ENCODE results near the gene TIRAP. TPM values are rescaled to one million over a fixed set of nuclear protein-coding genes. Genes with fewer than 3 reads are reported as not detected.

TIRAP gene
- polyA plus RNA-seq, 1 experiment = 7.2 TPM

DNA sequence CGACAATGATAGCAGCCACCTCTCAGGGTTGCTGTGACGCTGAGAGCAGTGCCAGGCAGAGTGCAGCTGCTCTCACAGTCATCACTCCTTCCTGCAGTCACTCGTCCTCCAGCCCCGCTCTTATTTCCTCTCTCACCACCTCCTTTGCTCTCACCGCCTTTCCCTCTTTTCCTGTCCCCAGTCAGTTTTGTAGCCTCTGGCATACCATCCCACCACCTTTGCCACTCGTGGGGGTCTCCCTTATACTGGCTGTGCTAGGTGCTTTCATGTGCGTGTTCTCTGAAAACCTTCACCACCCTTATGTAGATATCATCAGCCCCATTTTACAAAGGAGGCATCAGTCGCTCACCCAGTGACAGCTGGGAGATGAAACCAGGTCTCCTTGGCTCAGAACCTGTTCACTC is 53.2 kb downstream of the TIRAP start:
- TF ChIP-seq, protein P1, sequence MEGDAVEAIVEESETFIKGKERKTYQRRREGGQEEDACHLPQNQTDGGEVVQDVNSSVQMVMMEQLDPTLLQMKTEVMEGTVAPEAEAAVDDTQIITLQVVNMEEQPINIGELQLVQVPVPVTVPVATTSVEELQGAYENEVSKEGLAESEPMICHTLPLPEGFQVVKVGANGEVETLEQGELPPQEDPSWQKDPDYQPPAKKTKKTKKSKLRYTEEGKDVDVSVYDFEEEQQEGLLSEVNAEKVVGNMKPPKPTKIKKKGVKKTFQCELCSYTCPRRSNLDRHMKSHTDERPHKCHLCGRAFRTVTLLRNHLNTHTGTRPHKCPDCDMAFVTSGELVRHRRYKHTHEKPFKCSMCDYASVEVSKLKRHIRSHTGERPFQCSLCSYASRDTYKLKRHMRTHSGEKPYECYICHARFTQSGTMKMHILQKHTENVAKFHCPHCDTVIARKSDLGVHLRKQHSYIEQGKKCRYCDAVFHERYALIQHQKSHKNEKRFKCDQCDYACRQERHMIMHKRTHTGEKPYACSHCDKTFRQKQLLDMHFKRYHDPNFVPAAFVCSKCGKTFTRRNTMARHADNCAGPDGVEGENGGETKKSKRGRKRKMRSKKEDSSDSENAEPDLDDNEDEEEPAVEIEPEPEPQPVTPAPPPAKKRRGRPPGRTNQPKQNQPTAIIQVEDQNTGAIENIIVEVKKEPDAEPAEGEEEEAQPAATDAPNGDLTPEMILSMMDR (IDR thresholded peaks at IDR 0.05; ENCODE audit: insufficient read depth, low read depth, low read length) = no peak
- CTCF ChIA-PET = interaction anchor here (4.0 kb wide), 1 partner anchor 26 kb away, joined by 17 read pairs; no protein-coding TSS in a partner anchor
- Histone ChIP-seq H3K4me3 (ENCODE audit: low read depth, low read length) (no peak overlapping the region), H3K36me3 (ENCODE audit: control insufficient read depth, insufficient read depth, low read length) (no peaks in the 10 kb centered on the region), H3K27me3 (ENCODE audit: control insufficient read depth, insufficient read depth, low read length) (no peaks in the 10 kb centered on the region)
- POLR2A ChIA-PET = no interaction called here
- no peak for DNase-seq (ENCODE audit: low read depth)

DNA sequence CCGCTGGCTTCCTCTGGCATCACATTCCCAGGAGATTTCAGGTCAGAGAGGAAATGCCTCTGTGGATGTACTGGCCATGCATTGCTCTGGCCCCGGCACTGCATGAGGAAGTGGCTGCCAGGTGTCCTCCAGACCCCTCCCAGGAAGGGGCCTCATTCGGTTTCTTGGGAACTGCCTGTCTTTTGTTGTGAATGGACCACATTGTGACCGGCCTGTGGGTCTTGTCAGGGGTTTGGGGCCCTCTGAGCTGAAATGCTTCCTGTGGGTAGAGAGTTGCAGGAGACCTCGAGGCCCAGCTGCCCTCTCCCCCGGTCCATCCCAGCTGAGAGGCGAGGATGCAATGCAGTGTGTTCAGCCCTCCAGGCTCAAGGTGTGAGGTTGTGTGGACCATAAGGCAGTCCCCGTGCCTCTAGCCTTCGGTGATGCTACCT is 53.8 kb downstream of the TIRAP start:
- ChIA-PET CTCF (interaction anchor here (4.0 kb wide), 1 partner anchor 26 kb away, joined by 17 read pairs; no protein-coding TSS in a partner anchor), POLR2A (no interaction called here)
- H3K27me3 ChIP-seq (ENCODE audit: control insufficient read depth, insufficient read depth, low read length) = no peaks in the 10 kb centered on the region
- TF ChIP-seq, protein P1 (IDR thresholded peaks at IDR 0.05; ENCODE audit: insufficient read depth, low read depth, low read length) = no peak
- H3K36me3 ChIP-seq (ENCODE audit: control insufficient read depth, insufficient read depth, low read length) = no peaks in the 10 kb centered on the region
- no peak overlapping the region for H3K4me3 ChIP-seq (ENCODE audit: low read depth, low read length)
- no peak for DNase-seq (ENCODE audit: low read depth)

DNA sequence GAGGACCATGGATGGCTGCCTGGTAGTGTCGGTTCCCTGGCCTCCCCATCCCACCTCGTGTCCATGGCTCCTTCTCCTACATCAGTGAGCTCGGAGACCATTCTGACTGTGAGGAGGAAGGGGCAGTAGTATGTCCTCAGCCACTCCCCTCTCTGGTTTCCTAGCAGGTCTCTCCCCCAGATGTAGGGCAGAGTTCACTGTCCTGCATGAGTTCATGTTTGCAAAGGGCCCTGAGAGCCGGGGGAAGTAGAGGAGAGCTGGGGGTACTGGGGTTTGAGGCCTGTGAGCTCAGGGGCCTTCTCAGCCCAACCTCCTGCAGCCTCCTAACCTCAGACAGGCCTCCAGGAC is 54.2 kb downstream of the TIRAP start:
- no peak overlapping the region for H3K4me3 ChIP-seq (ENCODE audit: low read depth, low read length)
- H3K36me3 ChIP-seq (ENCODE audit: control insufficient read depth, insufficient read depth, low read length) = no peaks in the 10 kb centered on the region
- H3K27me3 ChIP-seq (ENCODE audit: control insufficient read depth, insufficient read depth, low read length) = no peaks in the 10 kb centered on the region
- POLR2A ChIA-PET = no interaction called here
- no peak for DNase-seq (ENCODE audit: low read depth)
- CTCF ChIA-PET = interaction anchor here (0.6 to 4.0 kb wide), 2 partner anchors 27 to 57 kb away, joined by 3 to 17 read pairs; no protein-coding TSS in a partner anchor
- TF ChIP-seq, protein P1 (IDR thresholded peaks at IDR 0.05; ENCODE audit: insufficient read depth, low read depth, low read length) = no peak

DNA sequence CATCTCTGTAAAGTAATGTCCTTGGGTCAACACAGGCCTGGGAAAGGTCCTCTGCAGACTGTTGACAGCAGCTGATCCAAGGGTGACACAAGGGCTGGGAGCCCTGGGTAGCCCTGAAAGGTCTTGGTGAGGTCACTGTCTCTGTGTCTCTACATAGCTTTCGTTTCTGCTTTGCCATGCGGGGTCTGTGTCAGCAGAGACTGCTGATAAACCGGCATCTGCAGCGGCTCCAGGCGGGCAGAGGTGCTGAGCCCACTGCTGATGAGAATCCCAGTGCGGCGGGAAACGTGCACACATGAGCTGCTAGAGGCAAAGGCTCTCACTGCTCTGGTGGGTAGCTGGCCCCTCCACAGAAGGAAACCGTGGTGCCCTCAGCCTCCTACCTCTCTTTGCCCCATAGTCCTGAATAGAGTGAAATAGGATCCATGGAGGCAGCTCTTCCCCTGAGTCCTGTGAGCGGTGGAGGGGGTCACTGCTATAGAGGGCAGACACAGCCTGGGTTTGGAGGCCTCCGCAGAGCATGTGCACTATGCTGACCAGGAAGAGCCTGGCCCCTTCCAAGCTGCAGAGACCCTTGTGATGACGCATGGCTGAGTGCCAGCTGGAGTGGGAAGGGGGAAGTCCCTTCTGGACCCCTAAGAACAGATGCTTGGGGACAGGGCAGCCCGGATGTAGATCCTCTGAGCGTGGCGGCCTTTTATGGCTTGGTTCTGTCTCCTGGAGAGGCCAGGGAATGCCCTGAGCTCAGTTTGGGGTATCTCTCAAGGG is 54.8 kb downstream of the TIRAP start:
- POLR2A ChIA-PET = no interaction called here
- TF ChIP-seq, protein P1 (IDR thresholded peaks at IDR 0.05; ENCODE audit: insufficient read depth, low read depth, low read length) = no peak
- no peaks in the 10 kb centered on the region for H3K36me3 ChIP-seq (ENCODE audit: control insufficient read depth, insufficient read depth, low read length)

DNA sequence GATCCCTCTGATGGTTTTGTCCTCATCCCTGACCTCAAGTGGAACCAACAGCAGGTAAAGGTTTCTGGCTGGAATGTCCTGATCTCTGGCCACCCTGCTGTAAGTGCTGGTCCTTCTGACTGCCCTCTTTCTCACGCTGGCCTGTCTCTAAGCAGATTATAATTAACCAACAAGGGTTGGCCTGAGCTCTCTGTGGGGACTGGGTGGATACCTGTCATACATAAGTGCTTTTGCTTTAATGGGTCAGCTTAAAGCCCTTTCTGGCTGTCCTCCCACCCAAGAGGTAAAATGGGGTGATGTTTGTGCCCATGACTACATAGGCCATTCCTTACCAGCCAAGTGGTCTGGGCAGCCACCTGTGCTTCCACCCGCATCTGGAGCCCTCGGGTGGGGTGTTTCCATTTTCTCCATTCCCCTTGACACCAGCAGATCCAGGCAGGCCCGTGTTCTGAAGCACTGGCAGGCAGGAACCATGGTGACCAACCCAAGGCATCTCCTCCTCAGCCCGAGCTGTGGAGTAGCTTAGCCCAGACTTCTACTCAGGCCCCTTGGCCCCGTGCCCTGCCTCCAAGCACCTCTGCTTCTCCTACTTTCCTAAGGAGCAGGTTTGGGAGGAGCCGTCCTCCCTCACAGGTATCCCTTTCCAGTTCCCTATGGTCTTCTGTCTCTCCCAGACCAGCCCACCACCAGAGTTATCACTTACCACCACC is 55.6 kb downstream of the TIRAP start:
- Histone ChIP-seq H3K36me3 (ENCODE audit: control insufficient read depth, insufficient read depth, low read length) (0 out of 2 replicates have a peak, but pooled peaks cover 3% of the 10 kb centered on the region), H3K27me3 (ENCODE audit: control insufficient read depth, insufficient read depth, low read length) (no peaks in the 10 kb centered on the region), H3K4me3 (ENCODE audit: low read depth, low read length) (no peak overlapping the region)
- no peak for DNase-seq (ENCODE audit: low read depth)
- CTCF ChIA-PET = interaction anchor here (1.0 to 4.0 kb wide), 2 partner anchors 16 to 28 kb away, joined by 3 to 17 read pairs; no protein-coding TSS in a partner anchor
- TF ChIP-seq, protein P1 (IDR thresholded peaks at IDR 0.05; ENCODE audit: insufficient read depth, low read depth, low read length) = no peak
- POLR2A ChIA-PET = no interaction called here

More for the DNA sequence above, 54.8 kb downstream of the TIRAP start:
- Histone ChIP-seq H3K4me3 (ENCODE audit: low read depth, low read length) (no peak overlapping the region), H3K27me3 (ENCODE audit: control insufficient read depth, insufficient read depth, low read length) (no peaks in the 10 kb centered on the region)
- CTCF ChIA-PET = interaction anchor here (0.6 to 4.0 kb wide), 2 partner anchors 27 to 56 kb away, joined by 3 to 17 read pairs; no protein-coding TSS in a partner anchor
- no peak for DNase-seq (ENCODE audit: low read depth)
